SU-DHL-6 (cell line): Measurements from ENCODE around the gene HSDL2.

Source experiments
- H2AFZ ChIP-seq: fragments of 200-600 bp; sonication (generic); 2 replicates; pipeline ENCODE4 v1.6.1; 2014; ENCODE audit warnings: low read depth, mild to moderate bottlenecking, moderate library complexity, mixed read lengths, antibody characterized with exemption, low read length; ENCODE audit not compliant: severe bottlenecking
- H3F3A ChIP-seq: fragments of 200-600 bp; shearing (Covaris generic); 2 replicates; pipeline ENCODE4 v1.6.0; 2016; ENCODE audit warnings: antibody characterized with exemption, mild to moderate bottlenecking; ENCODE audit not compliant: insufficient read depth
- H3K27ac ChIP-seq: fragments of 200-600 bp; sonication (generic); 2 replicates; pipeline ENCODE4 v1.5.1; 2016; ENCODE audit warnings: low read depth, mild to moderate bottlenecking, low read length, moderate library complexity, mixed read lengths
- H3K27me3 ChIP-seq: fragments of 200-600 bp; sonication (generic), shearing (Covaris generic); 2 replicates; pipeline ENCODE4 v1.6.0; 2014; ENCODE audit warnings: mild to moderate bottlenecking, low read length
- H3K36me3 ChIP-seq: fragments of 200-600 bp; sonication (generic); 2 replicates; pipeline ENCODE4 v1.6.1; 2014; ENCODE audit warnings: mild to moderate bottlenecking, low read length, mixed read lengths
- H3K4me2 ChIP-seq: fragments of 300-600, 200-600 bp; shearing (Covaris generic), sonication (generic); 2 replicates; pipeline ENCODE4 v1.6.0; 2014; ENCODE audit warnings: low read length, low read depth, mild to moderate bottlenecking; ENCODE audit not compliant: poor library complexity, severe bottlenecking
- H3K4me3 ChIP-seq: fragments of 200-600 bp; sonication (generic); 2 replicates; pipeline ENCODE4 v1.5.1; 2014; ENCODE audit warnings: antibody characterized with exemption, low read length, mild to moderate bottlenecking, mixed read lengths; ENCODE audit not compliant: insufficient read depth, poor library complexity, severe bottlenecking
- H3K79me2 ChIP-seq: fragments of 200-600 bp; sonication (generic); 2 replicates; pipeline ENCODE4 v1.6.1; 2014; ENCODE audit warnings: mild to moderate bottlenecking, low read length, moderate library complexity; ENCODE audit not compliant: insufficient read depth
- H3K9ac ChIP-seq: fragments of 200-600 bp; sonication (generic); 2 replicates; pipeline ENCODE4 v1.7.0; 2014; ENCODE audit warnings: mild to moderate bottlenecking, low read length
- H3K9me2 ChIP-seq: fragments of 200-600 bp; sonication (generic); replicated peaks from 2 replicates; pipeline ENCODE4 v1.6.1; 2014; ENCODE audit warnings: low read length; ENCODE audit not compliant: insufficient read depth
- H3K9me3 ChIP-seq: fragments of 200-600 bp; sonication (generic); 2 replicates; pipeline ENCODE4 v1.6.1; 2014; ENCODE audit warnings: low read length, mixed read lengths; ENCODE audit not compliant: insufficient read depth
- H4K20me1 ChIP-seq: fragments of 200-600 bp; sonication (generic); 2 replicates; pipeline ENCODE4 v1.6.1; 2014; ENCODE audit warnings: low read depth, mild to moderate bottlenecking, antibody characterized with exemption, low read length, moderate library complexity, mixed read lengths
- CTCF ChIP-seq: fragments of 200-600 bp; sonication (generic); IDR thresholded peaks from one replicate; pipeline ENCODE4 v1.5.1; 2017; ENCODE audit warnings: antibody characterized with exemption, mild to moderate bottlenecking, low read length, moderate library complexity; ENCODE audit not compliant: insufficient read depth, poor library complexity, severe bottlenecking
- EZH2phosphoT487 ChIP-seq: fragments of 200-600 bp; sonication (generic), shearing (Covaris generic); conservative IDR thresholded peaks from 2 replicates; pipeline ENCODE4 v1.6.1; 2018; ENCODE audit warnings: mild to moderate bottlenecking, antibody characterized with exemption, low read length, moderate library complexity, mixed read lengths

HSDL2 gene

GRCh38 chr9:112477330-112477729 lies 97.4 kb downstream of the HSDL2 start:
- H3K27ac ChIP-seq = no peak overlapping the region
- no peaks in the 10 kb centered on the region for H3F3A ChIP-seq
- H3K36me3 ChIP-seq = no peaks in the 10 kb centered on the region
- H3K9me3 ChIP-seq = no peaks in the 10 kb centered on the region
- no peak overlapping the region for H3K9ac ChIP-seq
- H4K20me1 ChIP-seq = no peaks in the 10 kb centered on the region
- no peaks in the 10 kb centered on the region for H3K9me2 ChIP-seq
- no peak overlapping the region for H3K4me3 ChIP-seq
- no peak overlapping the region for H3K4me2 ChIP-seq
- no peaks in the 10 kb centered on the region for H3K27me3 ChIP-seq
- no peak for TF ChIP-seq CTCF
- no peak for TF ChIP-seq EZH2phosphoT487
- no peaks in the 10 kb centered on the region for H3K79me2 ChIP-seq
- no peak overlapping the region for H2AFZ ChIP-seq

GRCh38 chr9:112479221-112479620 lies 99.3 kb downstream of the HSDL2 start:
- Histone ChIP-seq H3F3A (no peaks in the 10 kb centered on the region), H3K27me3 (no peaks in the 10 kb centered on the region), H3K27ac (no peak overlapping the region), H3K36me3 (no peaks in the 10 kb centered on the region), H3K79me2 (no peaks in the 10 kb centered on the region), H3K9me2 (no peaks in the 10 kb centered on the region), H3K9ac (no peak overlapping the region), H3K4me3 (no peak overlapping the region), H2AFZ (no peak overlapping the region), H4K20me1 (no peaks in the 10 kb centered on the region), H3K4me2 (no peak overlapping the region), H3K9me3 (no peaks in the 10 kb centered on the region)
- TF ChIP-seq CTCF (no peak), EZH2phosphoT487 (no peak)

GRCh38 chr9:112484607-112485006 lies 104.7 kb downstream of the HSDL2 start:
- Histone ChIP-seq H3K9ac (no peak overlapping the region), H3K4me3 (no peak overlapping the region), H3K27me3 (no peaks in the 10 kb centered on the region), H3K27ac (no peak overlapping the region), H3K9me2 (no peaks in the 10 kb centered on the region), H4K20me1 (no peaks in the 10 kb centered on the region), H3K4me2 (no peak overlapping the region), H3K79me2 (peaks cover 25% of the 10 kb centered on the region), H2AFZ (no peak overlapping the region), H3K9me3 (no peaks in the 10 kb centered on the region), H3K36me3 (no peaks in the 10 kb centered on the region), H3F3A (no peaks in the 10 kb centered on the region)
- TF ChIP-seq EZH2phosphoT487 (no peak), CTCF (no peak)
